Breast epithelium (tissue), 4 donors: ENCODE data around the gene ZIC4. TPM values are rescaled to one million over a fixed set of nuclear protein-coding genes. Genes with fewer than 3 reads are reported as not detected.

Experiments used
- DNase-seq, 2 donors: peaks; one replicate each; pipeline ENCODE4 v3.0.0-alpha.2; 2019; ENCODE audit warnings: low spot score in 2 of 2
- H3K27ac ChIP-seq, 2 donors: fragments of 200-600 bp; sonication (generic) in 1 of 2; one replicate each; pipeline ENCODE4 v1.5.1; 2016 to 2019; ENCODE audit warnings: mild to moderate bottlenecking in 1 of 2
- H3K27me3 ChIP-seq, 2 donors: fragments of 200-600 bp; sonication (generic) in 1 of 2; one replicate each; pipeline versions ENCODE4 v1.5.1 to v1.6.0; 2017 to 2019; ENCODE audit warnings: control low read depth in 1 of 2, mild to moderate bottlenecking in 1 of 2
- H3K36me3 ChIP-seq: fragments of 200-600 bp; one replicate; pipeline ENCODE4 v1.5.1; 2019
- H3K4me1 ChIP-seq, 2 donors: fragments of 200-600 bp; sonication (generic); one replicate each; pipeline ENCODE4 v1.5.1; 2016 to 2019; ENCODE audit warnings: control low read depth in 1 of 2
- H3K4me3 ChIP-seq, 3 donors: fragments of 200-600 bp; sonication (generic); 1 replicate in 2 of 3; 2 replicates in 1 of 3; pipeline ENCODE4 v1.5.1; 2016 to 2019; ENCODE audit warnings: mild to moderate bottlenecking in 3 of 3, moderate library complexity in 2 of 3
- H3K9me3 ChIP-seq, 2 donors: fragments of 200-600 bp; sonication (generic) in 1 of 2; one replicate each; pipeline ENCODE4 v1.5.1; 2016 to 2019; ENCODE audit warnings: control low read depth in 1 of 2
- POLR2A ChIP-seq: fragments of 450-650 bp; IDR thresholded peaks from one replicate; pipeline ENCODE4 v1.6.1; 2016; ENCODE audit warnings: antibody characterized with exemption, mild to moderate bottlenecking, moderate library complexity
- POLR2AphosphoS5 ChIP-seq, 3 donors: sonication (generic); formaldehyde crosslinking; IDR thresholded peaks; one replicate each; pipeline ENCODE4 v1.6.1; 2017; ENCODE audit warnings: antibody characterized with exemption in 3 of 3
- intact Hi-C: fragments of 100-400 bp; cut with DNase I; formaldehyde crosslinking; loops from one replicate; pipeline ENCODE4 v1.15.1; 2023; ENCODE audit warnings: low total_unique reads
- total RNA-seq, 3 donors: library from RNA; depleted of rRNA; stranded (reverse); fragments of >200 nt; gene quantifications; one replicate each; pipeline ENCODE4 v1.1.0, GENCODE V29; 2016
- TF ChIP-seq, protein P1 (sequence below), 3 donors: fragments of 450-650 bp; IDR thresholded peaks; one replicate each; pipeline ENCODE4 v1.5.1; 2016 to 2017; ENCODE audit warnings: antibody characterized with exemption in 3 of 3, mild to moderate bottlenecking in 3 of 3, moderate library complexity in 3 of 3

ZIC4 gene
- total RNA-seq, 3 donors from 2014 or later = under 0.01 to 0.15 TPM; not detected in 1

DNA sequence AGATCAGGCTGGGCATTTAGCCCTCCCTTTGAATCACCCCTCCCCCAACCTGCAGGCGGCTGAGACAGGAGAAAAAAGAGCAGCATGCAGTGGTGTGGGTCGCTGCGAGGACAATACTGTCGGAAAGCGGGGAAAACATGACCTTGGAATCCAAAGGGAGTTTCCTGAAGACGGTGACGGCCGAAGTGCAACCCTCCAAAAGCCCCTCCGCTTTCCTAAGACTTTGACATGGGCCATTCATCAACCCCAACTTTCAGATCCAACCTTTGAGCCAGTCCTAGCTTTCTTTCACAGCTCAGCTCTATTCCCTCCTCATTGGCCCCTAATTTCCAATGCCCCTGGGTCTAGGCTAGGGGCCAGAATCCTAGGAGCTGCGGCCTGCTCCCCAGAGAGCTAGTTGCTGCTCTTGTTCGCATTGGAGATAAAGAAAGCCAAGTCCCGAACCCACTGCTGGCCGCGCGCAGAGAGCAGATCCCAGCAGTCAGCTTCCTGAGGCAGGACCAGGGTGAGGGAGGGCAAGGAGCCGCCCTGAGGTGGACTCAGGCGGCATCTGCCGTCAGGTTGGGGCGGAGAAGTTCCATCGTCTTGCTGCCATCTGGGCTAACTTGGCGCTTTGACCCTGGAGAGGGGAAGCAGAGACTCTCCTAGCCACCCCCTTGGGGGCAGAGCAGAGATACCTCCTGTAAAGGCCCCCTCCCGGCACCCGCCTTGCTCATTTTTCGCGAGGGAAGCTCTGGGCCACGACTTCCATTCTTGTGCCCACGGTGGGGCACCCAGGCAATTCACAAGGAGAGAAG is 914 bp downstream of the ZIC4 start:
- intact Hi-C loops = no loop called here
- TF ChIP-seq, protein P1, sequence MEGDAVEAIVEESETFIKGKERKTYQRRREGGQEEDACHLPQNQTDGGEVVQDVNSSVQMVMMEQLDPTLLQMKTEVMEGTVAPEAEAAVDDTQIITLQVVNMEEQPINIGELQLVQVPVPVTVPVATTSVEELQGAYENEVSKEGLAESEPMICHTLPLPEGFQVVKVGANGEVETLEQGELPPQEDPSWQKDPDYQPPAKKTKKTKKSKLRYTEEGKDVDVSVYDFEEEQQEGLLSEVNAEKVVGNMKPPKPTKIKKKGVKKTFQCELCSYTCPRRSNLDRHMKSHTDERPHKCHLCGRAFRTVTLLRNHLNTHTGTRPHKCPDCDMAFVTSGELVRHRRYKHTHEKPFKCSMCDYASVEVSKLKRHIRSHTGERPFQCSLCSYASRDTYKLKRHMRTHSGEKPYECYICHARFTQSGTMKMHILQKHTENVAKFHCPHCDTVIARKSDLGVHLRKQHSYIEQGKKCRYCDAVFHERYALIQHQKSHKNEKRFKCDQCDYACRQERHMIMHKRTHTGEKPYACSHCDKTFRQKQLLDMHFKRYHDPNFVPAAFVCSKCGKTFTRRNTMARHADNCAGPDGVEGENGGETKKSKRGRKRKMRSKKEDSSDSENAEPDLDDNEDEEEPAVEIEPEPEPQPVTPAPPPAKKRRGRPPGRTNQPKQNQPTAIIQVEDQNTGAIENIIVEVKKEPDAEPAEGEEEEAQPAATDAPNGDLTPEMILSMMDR (IDR thresholded peaks at IDR 0.05) = no peak
- TF ChIP-seq POLR2A (no peak), POLR2AphosphoS5 (IDR thresholded peaks at IDR 0.05) (no peak)
- H3K27me3 ChIP-seq = peaks cover 10 to 94% of the 10 kb centered on the region in 2 donors
- H3K36me3 ChIP-seq = no peaks in the 10 kb centered on the region
- no peak overlapping the region for H3K4me3 ChIP-seq
- no peaks in the 10 kb centered on the region for H3K9me3 ChIP-seq
- no peak for DNase-seq
- H3K4me1 ChIP-seq = peaks cover under 1 to 3% of the 10 kb centered on the region in 2 donors
- H3K27ac ChIP-seq = no peak overlapping the region

DNA sequence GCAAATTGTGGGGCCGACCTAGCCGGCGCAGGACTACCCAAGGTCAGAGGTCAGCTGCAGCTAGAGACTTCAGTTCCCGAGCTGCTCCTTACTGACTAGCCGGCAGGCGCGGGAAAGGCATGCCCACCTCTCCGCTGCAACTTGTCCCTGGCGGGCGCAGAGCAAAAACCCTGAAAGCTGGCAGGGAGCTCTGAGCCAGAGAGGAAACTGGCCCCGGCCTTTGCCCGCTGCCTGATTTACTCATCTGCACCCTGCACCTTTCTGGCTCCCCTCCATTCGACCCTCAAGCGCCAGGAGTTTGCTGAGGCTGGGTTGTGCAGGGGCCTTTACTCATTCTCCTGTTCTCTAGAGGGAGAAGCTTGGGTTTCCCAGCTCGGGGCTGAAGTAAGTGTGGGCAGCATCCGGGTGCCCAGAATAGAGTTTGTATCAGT is 1.5 kb downstream of the ZIC4 start:
- Histone ChIP-seq H3K4me1 (no peaks in the 10 kb centered on the region), H3K36me3 (no peaks in the 10 kb centered on the region), H3K27me3 (peaks cover 10 to 94% of the 10 kb centered on the region in 2 donors), H3K27ac (no peak overlapping the region), H3K4me3 (no peak overlapping the region), H3K9me3 (no peaks in the 10 kb centered on the region)
- TF ChIP-seq POLR2AphosphoS5 (IDR thresholded peaks at IDR 0.05) = no peak
- TF ChIP-seq, protein P1 (IDR thresholded peaks at IDR 0.05) = no peak
- no peak for TF ChIP-seq POLR2A
- DNase-seq = no peak
- intact Hi-C loops = no loop called here

DNA sequence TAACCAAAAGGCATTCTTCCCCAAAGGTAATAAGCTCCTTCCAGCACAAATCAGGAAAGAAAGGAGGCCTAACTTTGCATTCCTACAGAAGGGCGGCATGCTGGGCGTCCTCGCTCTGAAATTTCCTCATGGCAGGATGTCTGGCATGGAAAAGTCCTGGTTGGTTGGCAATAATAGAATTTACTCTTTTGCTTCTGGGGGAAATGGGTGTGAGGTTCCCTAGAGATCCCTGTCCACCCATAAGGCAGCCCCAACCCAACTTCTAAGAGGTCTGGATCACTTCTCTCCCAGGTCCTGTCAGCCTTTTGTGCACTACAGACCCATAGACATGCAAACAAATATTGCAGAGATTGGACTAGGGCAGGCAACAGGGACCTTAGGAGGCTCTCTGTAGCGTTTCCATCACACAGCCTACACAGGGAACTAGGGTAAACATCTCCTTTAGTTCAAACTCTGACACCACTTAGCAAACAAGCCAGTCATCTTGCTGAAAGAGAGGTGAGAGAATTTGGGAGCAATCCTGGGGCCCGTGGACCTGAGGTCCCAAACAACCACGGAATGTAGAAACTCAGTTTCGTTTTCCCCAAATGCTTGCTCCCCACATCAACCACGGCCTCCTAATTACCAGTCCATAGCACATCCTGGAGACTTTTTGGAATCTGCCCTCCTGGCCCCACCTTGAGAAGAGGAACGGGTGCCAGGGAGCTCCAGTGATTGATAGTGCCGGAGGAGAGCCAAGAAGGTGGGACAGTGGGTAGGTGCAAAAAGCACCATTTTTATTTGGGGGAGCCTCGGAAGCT is 2.1 kb downstream of the ZIC4 start:
- Histone ChIP-seq H3K4me3 (no peak overlapping the region), H3K4me1 (no peaks in the 10 kb centered on the region), H3K9me3 (no peaks in the 10 kb centered on the region), H3K36me3 (no peaks in the 10 kb centered on the region), H3K27ac (no peak overlapping the region), H3K27me3 (peaks cover 10 to 92% of the 10 kb centered on the region in 2 donors)
- no peak for DNase-seq
- no peak for TF ChIP-seq POLR2AphosphoS5 (IDR thresholded peaks at IDR 0.05)
- TF ChIP-seq, protein P1 (IDR thresholded peaks at IDR 0.05) = no peak
- no peak for TF ChIP-seq POLR2A
- intact Hi-C loops = no loop called here

DNA sequence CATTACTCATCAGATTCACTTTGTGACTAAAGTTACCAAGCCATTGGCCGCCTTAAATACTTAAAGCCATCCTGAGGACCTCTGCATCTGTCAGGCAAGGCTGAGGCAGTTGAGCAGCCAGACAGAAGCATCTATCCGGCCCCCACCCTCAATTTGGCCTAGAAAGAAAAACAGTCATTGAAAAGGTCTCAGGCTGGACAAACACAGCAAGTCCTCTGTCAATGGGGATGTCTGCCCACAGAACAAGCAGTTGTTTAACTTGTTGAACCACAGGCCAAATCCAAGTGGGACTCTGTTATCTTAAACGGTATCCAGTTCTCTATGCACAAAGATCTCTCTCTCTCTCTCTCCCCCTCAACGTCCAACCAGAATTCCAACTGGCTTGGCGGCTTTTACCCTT is 2.8 kb downstream of the ZIC4 start:
- DNase-seq = no peak
- no peak for TF ChIP-seq POLR2AphosphoS5 (IDR thresholded peaks at IDR 0.05)
- TF ChIP-seq, protein P1 (IDR thresholded peaks at IDR 0.05) = no peak
- H3K27ac ChIP-seq = no peak overlapping the region
- no peaks in the 10 kb centered on the region for H3K9me3 ChIP-seq
- no peaks in the 10 kb centered on the region for H3K36me3 ChIP-seq
- intact Hi-C loops = no loop called here
- H3K27me3 ChIP-seq = peaks cover 7 to 92% of the 10 kb centered on the region in 2 donors
- H3K4me3 ChIP-seq = no peak overlapping the region
- H3K4me1 ChIP-seq = no peaks in the 10 kb centered on the region

DNA sequence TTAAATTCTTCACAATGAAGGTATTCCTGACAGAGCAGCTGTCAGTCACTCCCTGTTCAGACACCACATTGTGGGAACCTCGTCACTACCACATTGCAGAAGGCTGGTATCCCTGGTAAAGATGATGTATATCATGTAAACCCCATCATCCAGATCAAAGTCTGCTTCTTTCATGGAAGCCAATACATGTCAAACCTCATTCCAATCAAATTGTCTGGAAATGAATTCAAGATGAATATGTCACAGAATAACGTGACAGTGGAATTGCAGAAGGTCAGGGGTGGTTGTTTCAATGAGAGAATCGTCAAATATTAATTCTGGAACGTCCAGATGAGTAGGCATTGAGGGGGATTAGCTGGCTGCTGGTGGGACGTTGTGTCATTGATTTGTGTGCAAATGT is 4.2 kb downstream of the ZIC4 start:
- H3K4me3 ChIP-seq = no peak overlapping the region
- DNase-seq = no peak
- no peaks in the 10 kb centered on the region for H3K36me3 ChIP-seq
- H3K4me1 ChIP-seq = no peaks in the 10 kb centered on the region
- intact Hi-C loops = no loop called here
- no peak overlapping the region for H3K27ac ChIP-seq
- no peaks in the 10 kb centered on the region for H3K9me3 ChIP-seq
- peaks cover 4 to 92% of the 10 kb centered on the region in 2 donors for H3K27me3 ChIP-seq
- TF ChIP-seq, protein P1 (IDR thresholded peaks at IDR 0.05) = no peak
- TF ChIP-seq POLR2AphosphoS5 (IDR thresholded peaks at IDR 0.05) (no peak), POLR2A (no peak)
